HG03378 (cell line): ENCODE data around the gene CLDND1.
"Not testable (repeated sequence)": the region's sequence is repeated elsewhere in the genome, so short reads cannot be mapped to it uniquely, and the experiment has no call there.

Source experiments
- ATAC-seq: cut with Tn5 transposase; IDR thresholded peaks from one replicate; pipeline ENCODE4 v1.9.1; 2021; ENCODE audit warnings: mild to moderate bottlenecking, moderate library complexity; ENCODE audit not compliant: unreplicated experiment

CLDND1 gene

GRCh38 chr3:98522544-98523281, at the start of gene CLDND1:
Gene CLDND1, minus strand, starts transcription at chr3:98522902. Its CDS starts 1,478 bp downstream, at chr3:98521424.
- ATAC-seq, result peak; percentile 78

- ATAC-seq, result no peak
These were observed 45.7 kb upstream of the CLDND1 start for GRCh38 chr3:98568402-98568801.

- peak; percentile 22 for ATAC-seq
These were observed 45.1 kb upstream of the CLDND1 start for GRCh38 chr3:98567666-98568270.

- no peak for ATAC-seq
These were observed 43.1 kb upstream of the CLDND1 start for GRCh38 chr3:98565843-98566242.

- ATAC-seq, result no peak
These were observed 42.5 kb upstream of the CLDND1 start for GRCh38 chr3:98565237-98565643.

- ATAC-seq, result no peak
These were observed 41.7 kb upstream of the CLDND1 start for GRCh38 chr3:98564282-98565005.

GRCh38 chr3:98563661-98564281, 41.1 kb upstream of the CLDND1 start:
- ATAC-seq, result peak; percentile 61

GRCh38 chr3:98561727-98562521, 39.2 kb upstream of the CLDND1 start:
- peak; percentile 21 for ATAC-seq

GRCh38 chr3:98560911-98561310, 38.2 kb upstream of the CLDND1 start:
- ATAC-seq, result no peak

- not testable (repeated sequence) for ATAC-seq
These were observed 37.1 kb upstream of the CLDND1 start for GRCh38 chr3:98559769-98560168.

- ATAC-seq, result no peak
These were observed 35.6 kb upstream of the CLDND1 start for GRCh38 chr3:98558100-98558827.

GRCh38 chr3:98557324-98558010, 34.8 kb upstream of the CLDND1 start:
- ATAC-seq, result peak; percentile 24

- ATAC-seq, result peak; percentile 81
These were observed 33.7 kb upstream of the CLDND1 start for GRCh38 chr3:98556164-98557130.

- no peak for ATAC-seq
These were observed 32.3 kb upstream of the CLDND1 start for GRCh38 chr3:98555025-98555379.

- ATAC-seq, result no peak
These were observed 31.9 kb upstream of the CLDND1 start for GRCh38 chr3:98554580-98554979.

GRCh38 chr3:98553753-98554152, 31.1 kb upstream of the CLDND1 start:
- no peak for ATAC-seq

GRCh38 chr3:98553021-98553563, 30.4 kb upstream of the CLDND1 start:
- no peak for ATAC-seq
